Epithelial cell of proximal tubule (primary cell): ENCODE data around the gene ULK1. TPM values are rescaled to one million over a fixed set of nuclear protein-coding genes. Genes with fewer than 3 reads are reported as not detected.

ENCODE experiments used
- DNase-seq: peaks from one replicate; pipeline ENCODE4 v3.0.0-alpha.2; 2011; ENCODE audit warnings: low read depth
- H3K4me3 ChIP-seq: 2 replicates; pipeline ENCODE4 v1.5.1; 2011; ENCODE audit warnings: low read depth, mild to moderate bottlenecking, low read length
- total RNA-seq: library from RNA; depleted of rRNA; stranded (reverse); fragments of >200 nt; gene quantifications from 2 replicates; pipeline ENCODE4 v1.2.3, GENCODE V29; 2015
- TF ChIP-seq, protein P1 (sequence below): conservative IDR thresholded peaks from 2 replicates; pipeline ENCODE4 v1.5.1; 2012; ENCODE audit warnings: low read depth, mild to moderate bottlenecking, low read length

Gene ULK1
- total RNA-seq, 1 donor from 2014 or later, result 11.8 TPM

DNA sequence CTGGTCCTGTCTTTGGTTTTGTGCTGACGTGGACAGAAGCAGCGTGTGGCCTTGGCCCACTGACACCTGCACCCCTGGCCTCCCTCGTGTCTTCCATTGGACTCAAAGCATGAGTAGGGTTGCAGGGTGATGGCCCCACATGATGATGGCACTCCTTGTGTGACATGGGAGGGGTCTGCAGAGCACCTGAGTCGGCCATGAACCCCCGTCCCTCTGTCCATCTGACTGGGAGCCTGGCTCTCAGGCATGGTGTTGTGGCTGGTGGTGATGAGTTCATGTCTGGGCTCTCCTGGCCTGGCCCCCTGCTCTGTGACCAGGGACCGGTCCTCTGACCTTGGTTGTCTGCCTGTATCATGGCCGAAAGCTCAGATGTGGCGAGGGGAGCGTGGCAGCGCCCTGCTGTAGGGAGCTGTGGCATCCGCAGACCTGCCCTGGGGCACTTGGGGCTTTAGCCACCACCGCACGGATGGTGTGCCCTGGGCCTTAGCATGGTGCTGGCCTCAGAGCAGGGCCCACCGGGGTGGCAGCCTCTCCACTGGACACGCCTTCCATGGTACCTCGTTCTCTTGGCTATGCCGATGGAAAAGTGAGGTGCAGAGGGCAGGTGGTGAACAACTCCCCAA is 16.7 kb downstream of the ULK1 start:
- H3K4me3 ChIP-seq, result no peak overlapping the region
- TF ChIP-seq, protein P1, sequence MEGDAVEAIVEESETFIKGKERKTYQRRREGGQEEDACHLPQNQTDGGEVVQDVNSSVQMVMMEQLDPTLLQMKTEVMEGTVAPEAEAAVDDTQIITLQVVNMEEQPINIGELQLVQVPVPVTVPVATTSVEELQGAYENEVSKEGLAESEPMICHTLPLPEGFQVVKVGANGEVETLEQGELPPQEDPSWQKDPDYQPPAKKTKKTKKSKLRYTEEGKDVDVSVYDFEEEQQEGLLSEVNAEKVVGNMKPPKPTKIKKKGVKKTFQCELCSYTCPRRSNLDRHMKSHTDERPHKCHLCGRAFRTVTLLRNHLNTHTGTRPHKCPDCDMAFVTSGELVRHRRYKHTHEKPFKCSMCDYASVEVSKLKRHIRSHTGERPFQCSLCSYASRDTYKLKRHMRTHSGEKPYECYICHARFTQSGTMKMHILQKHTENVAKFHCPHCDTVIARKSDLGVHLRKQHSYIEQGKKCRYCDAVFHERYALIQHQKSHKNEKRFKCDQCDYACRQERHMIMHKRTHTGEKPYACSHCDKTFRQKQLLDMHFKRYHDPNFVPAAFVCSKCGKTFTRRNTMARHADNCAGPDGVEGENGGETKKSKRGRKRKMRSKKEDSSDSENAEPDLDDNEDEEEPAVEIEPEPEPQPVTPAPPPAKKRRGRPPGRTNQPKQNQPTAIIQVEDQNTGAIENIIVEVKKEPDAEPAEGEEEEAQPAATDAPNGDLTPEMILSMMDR, result no peak
- no peak for DNase-seq

DNA sequence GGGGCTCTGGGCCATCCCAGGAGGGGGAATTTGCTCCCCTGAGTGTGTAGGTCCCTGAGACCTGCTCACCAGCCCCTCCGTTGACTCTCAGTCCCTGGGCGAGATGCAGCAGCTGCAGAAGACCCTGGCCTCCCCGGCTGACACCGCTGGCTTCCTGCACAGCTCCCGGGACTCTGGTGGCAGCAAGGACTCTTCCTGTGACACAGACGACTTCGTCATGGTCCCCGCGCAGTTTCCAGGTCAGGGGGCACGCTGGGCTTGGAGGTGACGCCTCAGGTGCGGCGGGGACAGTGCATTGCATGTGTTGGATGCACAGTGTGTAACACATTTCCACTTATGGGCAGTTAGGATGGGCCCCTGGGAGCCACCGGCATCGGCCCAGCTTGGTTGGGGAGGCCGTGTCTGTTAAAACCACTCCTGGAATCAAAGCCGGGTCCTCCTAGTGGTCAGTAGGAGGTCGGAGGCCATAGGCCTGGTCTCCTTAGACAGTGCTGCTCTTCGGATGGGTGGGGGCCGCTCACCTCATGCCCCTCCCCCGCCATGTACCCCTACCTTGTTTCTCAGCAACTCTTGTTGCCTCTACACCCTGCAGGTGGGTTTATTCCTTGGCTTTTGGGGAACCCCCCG is 17.5 kb downstream of the ULK1 start:
- DNase-seq, result no peak
- TF ChIP-seq, protein P1, result no peak

DNA sequence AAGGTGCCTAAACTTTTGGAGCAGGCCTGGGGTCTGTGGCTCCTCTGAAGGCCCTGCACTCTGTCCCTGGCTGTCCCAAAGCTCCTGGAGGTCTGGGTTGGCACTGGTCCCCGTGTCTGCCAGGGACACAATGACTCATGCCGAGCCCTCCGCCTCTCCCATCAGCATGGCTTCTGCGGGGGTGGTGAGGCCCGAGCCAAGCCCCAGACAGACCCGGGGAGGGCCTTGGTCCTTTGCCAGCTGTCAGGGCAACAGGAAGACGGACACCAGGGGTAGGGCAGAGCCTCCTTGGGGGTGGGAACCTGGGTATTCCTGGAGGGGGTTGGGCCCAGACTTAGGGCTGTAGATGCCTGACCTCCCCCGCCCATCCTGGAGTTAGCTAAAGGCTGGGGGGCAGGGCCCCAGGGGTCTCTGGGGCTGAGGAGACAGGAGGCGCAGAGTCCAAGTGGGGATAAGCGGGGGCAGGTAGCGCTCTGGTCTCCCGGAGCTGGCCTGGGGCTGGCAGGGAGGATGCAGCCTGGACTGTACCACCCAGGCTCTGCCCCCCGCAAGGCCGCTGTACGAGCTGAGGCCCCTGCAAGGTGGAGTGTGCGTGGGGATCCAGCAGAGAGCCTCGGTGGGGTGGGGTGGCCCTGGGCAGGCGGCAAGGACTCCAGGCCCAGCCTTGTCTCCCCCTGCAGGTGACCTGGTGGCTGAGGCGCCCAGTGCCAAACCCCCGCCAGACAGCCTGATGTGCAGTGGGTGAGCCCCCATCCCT is 18.3 kb downstream of the ULK1 start:
- no peak overlapping the region for H3K4me3 ChIP-seq
- no peak for DNase-seq
- TF ChIP-seq, protein P1, result peak; percentile 9

More for the DNA sequence above, 17.5 kb downstream of the ULK1 start:
- H3K4me3 ChIP-seq, result no peak overlapping the region

DNA sequence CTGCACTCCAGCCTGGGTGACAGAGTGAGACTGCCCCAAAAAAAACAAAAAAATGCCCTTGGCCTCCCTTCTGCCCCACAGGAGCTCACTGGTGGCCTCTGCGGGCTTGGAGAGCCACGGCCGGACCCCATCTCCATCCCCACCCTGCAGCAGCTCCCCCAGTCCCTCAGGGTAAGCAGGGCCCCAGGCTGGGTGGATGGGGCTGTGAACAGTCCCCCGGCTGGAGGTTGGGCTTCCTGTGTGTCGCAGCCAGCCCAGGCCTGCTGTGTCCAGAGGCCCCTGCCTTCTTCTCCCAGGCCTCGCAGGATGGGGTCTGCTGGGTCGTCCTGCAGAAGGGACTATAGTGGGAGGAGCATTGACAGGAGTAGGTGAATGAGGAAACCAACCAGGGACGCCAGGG is 19.2 kb downstream of the ULK1 start:
- TF ChIP-seq, protein P1, result no peak

DNA sequence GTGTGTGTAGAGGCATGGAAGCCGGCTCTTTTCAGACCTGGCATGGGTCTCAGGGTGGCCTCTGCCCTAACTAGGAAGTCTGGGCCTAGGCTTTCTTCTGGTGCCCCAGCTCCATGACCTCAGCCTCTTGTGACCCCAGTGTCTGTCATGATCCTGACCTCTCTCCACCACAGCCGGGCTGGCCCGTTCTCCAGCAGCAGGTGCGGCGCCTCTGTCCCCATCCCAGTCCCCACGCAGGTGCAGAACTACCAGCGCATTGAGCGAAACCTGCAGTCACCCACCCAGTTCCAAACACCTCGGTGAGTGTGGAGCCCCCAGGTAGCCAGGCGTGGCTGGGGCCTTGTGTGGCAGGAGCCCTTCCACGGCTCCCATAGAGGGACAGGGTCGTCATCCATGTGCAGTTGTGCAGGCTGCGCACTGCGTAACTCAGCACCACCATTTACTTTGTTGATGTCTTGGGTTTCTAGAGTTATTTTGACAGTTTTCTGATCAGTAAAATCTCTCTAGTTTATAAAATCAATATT is 19.8 kb downstream of the ULK1 start:
- TF ChIP-seq, protein P1, result no peak
- DNase-seq, result no peak
- H3K4me3 ChIP-seq, result no peak overlapping the region

More for the DNA sequence above, 19.2 kb downstream of the ULK1 start:
- H3K4me3 ChIP-seq, result no peak overlapping the region
- no peak for DNase-seq

DNA sequence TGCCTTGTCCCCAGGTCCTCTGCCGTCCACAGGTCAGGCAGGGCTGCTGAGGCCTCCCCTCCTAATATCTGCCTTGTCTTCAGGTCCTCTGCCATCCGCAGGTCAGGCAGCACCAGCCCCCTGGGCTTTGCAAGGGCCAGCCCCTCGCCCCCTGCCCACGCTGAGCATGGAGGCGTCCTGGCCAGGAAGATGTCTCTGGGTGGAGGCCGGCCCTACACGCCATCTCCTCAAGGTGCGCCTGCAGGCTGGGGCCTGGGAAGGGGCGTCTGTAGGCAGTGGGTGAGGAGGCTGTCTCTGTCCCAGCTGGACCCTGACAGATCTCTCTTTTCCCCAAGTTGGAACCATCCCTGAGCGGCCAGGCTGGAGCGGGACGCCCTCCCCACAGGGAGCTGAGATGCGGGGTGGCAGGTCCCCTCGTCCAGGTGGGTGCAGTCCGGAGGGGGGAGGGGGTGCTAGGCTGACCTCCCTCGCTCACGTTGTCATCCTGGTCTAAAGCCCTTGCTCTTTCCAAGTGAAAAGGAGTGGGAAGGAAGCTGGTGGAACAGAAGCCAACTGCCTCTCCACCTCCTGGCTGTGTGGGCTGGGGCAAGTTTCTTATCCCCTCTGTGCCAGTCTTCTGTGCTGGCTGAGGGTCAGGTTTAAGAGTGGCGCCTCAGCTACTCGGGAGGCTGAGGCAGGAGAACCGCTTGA is 20.7 kb downstream of the ULK1 start:
- TF ChIP-seq, protein P1, result no peak
- DNase-seq, result no peak
- H3K4me3 ChIP-seq, result no peak overlapping the region
